Activated naive CD8-positive, alpha-beta T cell treated with anti-CD3 and anti-CD28 coated beads, Interleukin-2, amount 50 U/mL, for 24 hours (primary cell): ENCODE data around the gene AAMP.

ENCODE experiments used
- ATAC-seq: fragments of 150-1000 bp; cut with Tn5 transposase; one replicate; pipeline ENCODE4 v1.10.0; 2021
- DNase-seq: peaks from one replicate; pipeline ENCODE4 v3.0.0; 2021
- H3K27ac Mint-ChIP-seq: one replicate; pipeline ENCODE4 v1.8.0; 2021; ENCODE audit warnings: mild to moderate bottlenecking, mixed read lengths
- H3K27me3 Mint-ChIP-seq: one replicate; pipeline ENCODE4 v1.8.0; 2021; ENCODE audit warnings: mixed read lengths
- H3K36me3 Mint-ChIP-seq: one replicate; pipeline ENCODE4 v1.8.0; 2021; ENCODE audit warnings: low read depth, mixed read lengths
- H3K4me1 Mint-ChIP-seq: one replicate; pipeline ENCODE4 v1.8.0; 2021; ENCODE audit warnings: mixed read lengths
- H3K4me3 Mint-ChIP-seq: one replicate; pipeline ENCODE4 v1.8.0; 2021; ENCODE audit warnings: mild to moderate bottlenecking, moderate library complexity, mixed read lengths
- H3K9me3 Mint-ChIP-seq: one replicate; pipeline ENCODE4 v1.8.0; 2021; ENCODE audit warnings: mixed read lengths

The AAMP gene

DNA sequence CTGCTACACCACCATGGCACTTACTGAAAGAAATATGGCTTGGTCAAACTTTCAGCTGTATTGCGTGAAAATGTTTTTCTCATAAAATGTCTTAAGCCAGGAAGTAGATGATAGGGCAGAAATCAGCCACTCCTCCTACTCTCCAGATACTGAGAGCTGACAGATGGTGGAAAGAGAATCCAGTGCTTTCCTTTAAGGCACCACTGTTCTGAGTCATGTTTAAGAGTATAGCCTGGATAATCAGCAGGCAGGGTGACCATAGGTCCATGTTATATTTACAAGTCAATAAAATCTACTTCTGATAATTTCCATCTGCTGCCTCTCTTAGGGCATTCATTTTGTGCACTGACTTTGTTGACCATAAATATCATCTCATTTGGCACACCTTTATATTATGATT is 31.1 kb downstream of the AAMP start:
- H3K9me3 Mint-ChIP-seq = no peaks in the 10 kb centered on the region
- ATAC-seq = no peak
- no peaks in the 10 kb centered on the region for H3K27me3 Mint-ChIP-seq
- no peak for DNase-seq
- no peak overlapping the region for H3K4me3 Mint-ChIP-seq
- peaks cover 31% of the 10 kb centered on the region for H3K4me1 Mint-ChIP-seq
- peak overlapping the region; percentile 60 for H3K27ac Mint-ChIP-seq
- H3K36me3 Mint-ChIP-seq = peaks cover 73% of the 10 kb centered on the region

- no peak for ATAC-seq
- Mint-ChIP-seq H3K4me3 (no peak overlapping the region), H3K9me3 (no peaks in the 10 kb centered on the region), H3K4me1 (peaks cover 19% of the 10 kb centered on the region), H3K27me3 (no peaks in the 10 kb centered on the region), H3K36me3 (peaks cover 76% of the 10 kb centered on the region), H3K27ac (no peak overlapping the region)
- no peak for DNase-seq
Measured at GRCh38 chr2:218236829-218237228, 33.1 kb downstream of the AAMP start.

DNA sequence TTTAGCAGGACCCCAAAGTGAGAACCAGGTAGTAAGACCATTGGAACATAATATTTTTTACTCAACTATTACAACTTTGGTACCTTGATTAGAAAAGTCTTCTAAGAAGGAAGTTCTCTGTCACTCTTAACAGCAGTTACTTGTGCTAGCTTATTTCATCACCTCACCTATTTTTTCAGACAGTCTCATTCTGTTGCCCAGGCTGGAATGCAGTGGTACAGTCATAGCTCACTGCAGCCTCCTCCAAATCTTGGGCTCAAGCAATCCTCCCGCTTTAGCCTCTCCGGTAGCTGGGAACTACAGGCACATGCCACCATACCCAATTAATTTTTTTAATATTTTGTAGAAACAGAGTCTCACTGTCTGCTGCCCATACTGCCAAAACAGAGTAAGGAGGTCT is 34.9 kb downstream of the AAMP start:
- H3K27me3 Mint-ChIP-seq = no peaks in the 10 kb centered on the region
- H3K27ac Mint-ChIP-seq = peak overlapping the region; percentile 74
- peaks cover 32% of the 10 kb centered on the region for H3K4me1 Mint-ChIP-seq
- H3K9me3 Mint-ChIP-seq = no peaks in the 10 kb centered on the region
- DNase-seq (no peak), ATAC-seq (no peak)
- H3K4me3 Mint-ChIP-seq = no peak overlapping the region
- peaks cover 78% of the 10 kb centered on the region for H3K36me3 Mint-ChIP-seq

DNA sequence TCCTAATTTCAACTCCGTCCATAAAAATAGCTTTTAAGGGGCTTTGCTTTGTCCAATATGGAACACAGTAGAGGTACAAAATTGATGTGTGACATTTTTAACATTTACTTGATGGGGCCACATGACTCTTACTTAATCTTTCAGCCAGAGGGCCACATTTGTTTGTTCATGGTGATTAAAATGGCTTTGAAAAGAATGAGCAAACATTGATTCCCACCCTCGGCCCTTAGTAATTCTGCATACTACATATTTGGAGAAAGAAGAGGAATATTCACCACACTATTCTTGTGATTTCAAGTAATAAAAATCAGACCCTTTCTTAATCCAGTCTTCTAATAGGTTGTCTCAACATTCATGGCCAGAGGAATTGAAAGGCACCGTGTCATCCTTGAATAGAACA is 35.4 kb downstream of the AAMP start:
- Mint-ChIP-seq H3K4me1 (peaks cover 37% of the 10 kb centered on the region), H3K4me3 (no peak overlapping the region), H3K27ac (peak overlapping the region; percentile 74), H3K27me3 (no peaks in the 10 kb centered on the region), H3K36me3 (peaks cover 79% of the 10 kb centered on the region), H3K9me3 (no peaks in the 10 kb centered on the region)
- no peak for DNase-seq
- ATAC-seq = no peak

DNA sequence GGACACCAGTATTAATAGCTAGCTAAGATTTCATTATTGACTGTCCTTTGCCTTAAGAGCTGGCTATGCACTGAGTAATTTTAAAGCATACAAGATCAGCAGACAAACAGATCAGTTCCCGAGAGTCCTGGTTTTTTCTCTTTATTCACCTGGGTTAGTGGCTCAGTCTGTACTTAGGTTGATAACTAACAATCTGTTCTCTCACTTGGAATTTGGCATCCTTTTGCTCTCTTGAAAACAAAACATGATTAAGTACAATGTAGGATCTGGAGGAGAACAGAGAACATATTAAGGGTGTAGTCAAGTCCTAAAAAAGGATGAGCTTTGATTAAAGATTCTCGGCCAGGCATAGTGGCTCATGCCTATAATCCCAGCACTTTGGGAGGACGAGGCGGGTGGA is 36.4 kb downstream of the AAMP start:
- Mint-ChIP-seq H3K4me1 (peaks cover 46% of the 10 kb centered on the region), H3K27me3 (no peaks in the 10 kb centered on the region), H3K9me3 (no peaks in the 10 kb centered on the region), H3K27ac (peak overlapping the region; percentile 65), H3K4me3 (no peak overlapping the region), H3K36me3 (peaks cover 78% of the 10 kb centered on the region)
- DNase-seq (no peak), ATAC-seq (no peak)

GRCh38 chr2:218230882-218231281 is 39.1 kb downstream of the AAMP start:
- Mint-ChIP-seq H3K27me3 (no peaks in the 10 kb centered on the region), H3K4me3 (peak overlapping the region; percentile 58), H3K4me1 (peaks cover 72% of the 10 kb centered on the region), H3K9me3 (no peaks in the 10 kb centered on the region), H3K27ac (peak overlapping the region; percentile 82), H3K36me3 (peaks cover 88% of the 10 kb centered on the region)
- DNase-seq (peak; percentile 30), ATAC-seq (peak; percentile 90)

DNA sequence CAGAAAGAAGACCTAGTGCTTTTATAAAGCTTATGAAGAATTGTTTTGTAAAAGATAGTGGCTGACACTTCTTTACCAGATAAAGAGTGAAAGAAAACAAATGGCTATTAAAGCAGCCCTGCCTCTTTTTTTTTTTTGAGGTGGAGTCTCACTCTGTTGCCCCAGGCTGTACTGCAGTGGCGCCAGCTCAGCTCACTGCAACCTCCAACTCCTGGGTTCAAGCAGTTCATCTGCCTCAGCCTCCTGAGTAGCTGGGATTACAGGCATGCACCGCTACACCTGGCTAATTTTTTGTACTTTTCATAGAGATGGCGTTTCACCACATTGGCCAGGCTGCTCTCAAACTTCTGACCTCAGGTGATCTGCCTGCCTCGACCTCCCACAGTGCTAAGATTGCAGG is 40.1 kb downstream of the AAMP start:
- peaks cover 89% of the 10 kb centered on the region for H3K36me3 Mint-ChIP-seq
- peak overlapping the region; percentile 82 for H3K27ac Mint-ChIP-seq
- peaks cover 80% of the 10 kb centered on the region for H3K4me1 Mint-ChIP-seq
- H3K9me3 Mint-ChIP-seq = no peaks in the 10 kb centered on the region
- DNase-seq (no peak), ATAC-seq (no peak)
- peak overlapping the region; percentile 58 for H3K4me3 Mint-ChIP-seq
- no peaks in the 10 kb centered on the region for H3K27me3 Mint-ChIP-seq

- peaks cover 83% of the 10 kb centered on the region for H3K4me1 Mint-ChIP-seq
- peak overlapping the region; percentile 93 for H3K27ac Mint-ChIP-seq
- peak; percentile 26 for DNase-seq
- H3K27me3 Mint-ChIP-seq = no peaks in the 10 kb centered on the region
- ATAC-seq = peak; percentile 81
- H3K4me3 Mint-ChIP-seq = peak overlapping the region; percentile 61
- H3K9me3 Mint-ChIP-seq = no peaks in the 10 kb centered on the region
- H3K36me3 Mint-ChIP-seq = peaks cover 90% of the 10 kb centered on the region
Measured at GRCh38 chr2:218229239-218229638, 40.7 kb downstream of the AAMP start.

DNA sequence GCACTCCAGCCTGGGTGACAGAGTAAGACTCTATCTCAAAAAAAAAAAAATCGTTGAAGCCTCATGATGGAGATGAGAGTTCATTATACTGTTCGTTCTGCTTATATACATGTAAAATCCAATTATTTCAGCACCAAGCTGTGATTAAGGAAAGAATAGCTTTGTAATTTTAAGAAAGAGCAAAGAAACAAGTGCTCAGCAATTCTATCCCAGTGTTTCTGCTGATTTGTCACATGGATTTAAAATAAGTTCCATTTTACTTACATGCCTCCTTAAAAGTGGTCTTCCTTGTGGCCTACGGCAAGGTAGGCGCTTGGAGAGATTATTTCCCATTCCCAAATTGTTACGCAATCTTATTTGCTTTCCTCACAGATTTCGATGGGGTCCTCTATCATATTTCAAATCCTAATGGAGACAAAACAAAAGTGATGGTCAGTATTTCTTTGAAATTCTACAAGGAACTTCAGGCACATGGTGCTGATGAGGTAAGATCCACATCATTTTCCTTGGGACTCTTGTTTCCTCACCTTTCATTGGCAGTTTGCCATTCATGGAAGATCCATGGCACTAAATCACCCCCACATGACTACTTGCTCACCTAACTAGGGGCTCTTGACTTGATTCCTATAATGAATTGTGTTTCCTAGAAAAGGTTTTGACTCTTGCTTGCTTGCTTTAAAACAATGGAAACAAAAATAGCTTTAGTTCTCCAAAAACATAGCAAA is 41.4 kb downstream of the AAMP start:
- ATAC-seq (no peak), DNase-seq (no peak)
- peak overlapping the region; percentile 61 for H3K4me3 Mint-ChIP-seq
- no peaks in the 10 kb centered on the region for H3K27me3 Mint-ChIP-seq
- peaks cover 90% of the 10 kb centered on the region for H3K36me3 Mint-ChIP-seq
- peak overlapping the region; percentile 93 for H3K27ac Mint-ChIP-seq
- H3K9me3 Mint-ChIP-seq = no peaks in the 10 kb centered on the region
- H3K4me1 Mint-ChIP-seq = peaks cover 84% of the 10 kb centered on the region

DNA sequence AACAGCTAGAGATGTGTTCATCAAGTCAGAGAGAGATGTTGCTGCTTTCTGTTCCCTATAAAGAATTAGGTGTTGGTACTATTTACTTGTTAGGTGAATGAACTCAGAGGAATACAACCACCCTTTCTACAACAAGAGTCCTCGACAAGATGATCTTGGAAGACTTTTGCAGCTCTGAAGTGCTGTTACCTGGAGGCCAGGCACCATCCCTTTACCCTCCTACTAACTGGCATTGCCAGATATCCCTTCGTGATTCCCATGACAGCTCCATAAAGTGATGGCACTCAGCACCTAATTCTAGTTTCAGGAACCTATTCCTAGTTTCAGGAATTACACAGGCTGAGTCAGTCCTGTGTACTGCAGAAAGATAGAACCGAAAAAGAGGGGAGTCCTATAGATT is 43.0 kb downstream of the AAMP start:
- ATAC-seq (no peak), DNase-seq (no peak)
- Mint-ChIP-seq H3K27me3 (no peaks in the 10 kb centered on the region), H3K27ac (peak overlapping the region; percentile 93), H3K9me3 (no peaks in the 10 kb centered on the region), H3K36me3 (peaks cover 91% of the 10 kb centered on the region), H3K4me1 (peaks cover 96% of the 10 kb centered on the region), H3K4me3 (peak overlapping the region; percentile 21)

DNA sequence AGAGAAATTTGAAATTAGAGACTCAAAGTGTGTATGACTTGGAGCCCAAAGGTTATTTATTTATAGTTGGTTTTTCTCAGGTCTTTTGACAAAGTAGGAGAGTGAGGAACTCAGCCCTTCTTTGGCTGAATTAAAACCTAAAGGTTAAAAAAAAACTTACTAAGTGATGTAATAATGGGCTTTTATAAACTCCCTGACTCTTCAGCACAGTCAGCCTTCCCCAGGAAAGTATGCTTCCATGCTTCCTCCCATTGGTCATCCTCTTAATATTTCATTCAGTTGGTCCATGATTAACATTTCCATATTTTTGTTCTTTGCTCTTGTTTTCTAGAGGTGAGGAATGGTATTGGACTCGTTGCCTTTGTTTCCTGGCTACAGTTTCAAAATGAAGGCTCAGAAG is 45.8 kb downstream of the AAMP start:
- no peaks in the 10 kb centered on the region for H3K27me3 Mint-ChIP-seq
- H3K27ac Mint-ChIP-seq = peak overlapping the region; percentile 93
- ATAC-seq (no peak), DNase-seq (no peak)
- peaks cover 94% of the 10 kb centered on the region for H3K36me3 Mint-ChIP-seq
- peak overlapping the region; percentile 90 for H3K4me3 Mint-ChIP-seq
- H3K9me3 Mint-ChIP-seq = no peaks in the 10 kb centered on the region
- H3K4me1 Mint-ChIP-seq = peaks cover 98% of the 10 kb centered on the region

DNA sequence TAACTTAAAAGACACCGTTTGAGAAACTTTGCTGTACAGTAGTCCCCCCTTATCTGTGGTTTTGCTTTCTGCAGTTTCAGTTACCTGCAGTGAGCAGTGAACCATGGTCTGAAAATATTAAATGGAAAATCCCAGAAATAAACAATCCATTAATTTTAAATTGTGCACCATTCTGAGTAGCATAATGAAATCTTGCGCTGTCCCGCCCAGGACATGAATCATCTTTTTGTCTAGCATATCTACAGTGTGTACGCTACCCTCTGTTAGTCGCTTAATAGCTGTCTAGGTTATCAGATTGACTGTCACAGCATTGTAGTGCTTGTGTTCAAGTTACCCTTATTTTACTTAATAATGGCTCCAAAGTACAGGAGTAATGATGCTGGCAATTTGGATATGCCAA is 46.9 kb downstream of the AAMP start:
- peak overlapping the region; percentile 90 for H3K4me3 Mint-ChIP-seq
- peaks cover 94% of the 10 kb centered on the region for H3K36me3 Mint-ChIP-seq
- ATAC-seq (peak; percentile 72), DNase-seq (no peak)
- peaks cover 90% of the 10 kb centered on the region for H3K4me1 Mint-ChIP-seq
- H3K9me3 Mint-ChIP-seq = no peaks in the 10 kb centered on the region
- H3K27ac Mint-ChIP-seq = peak overlapping the region; percentile 93
- no peaks in the 10 kb centered on the region for H3K27me3 Mint-ChIP-seq

DNA sequence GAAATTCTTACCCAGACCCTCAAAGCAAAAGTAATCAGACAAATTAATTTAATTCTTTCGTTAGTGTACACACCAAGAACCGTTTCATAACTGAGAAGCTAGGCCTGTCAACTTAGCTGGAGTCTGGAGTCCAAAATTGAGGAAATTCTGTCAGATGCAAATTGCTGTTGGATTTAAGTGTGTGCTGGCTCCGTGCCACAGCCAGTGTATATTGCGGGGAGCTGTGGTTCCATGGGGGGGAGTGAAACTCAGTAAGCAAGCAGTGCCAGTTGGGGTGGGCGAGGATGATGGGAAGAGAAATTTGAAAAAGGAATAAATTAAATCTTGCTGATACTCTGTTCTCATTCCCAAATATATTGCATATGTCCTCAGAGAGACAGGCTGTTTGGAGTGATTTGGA is 48.9 kb downstream of the AAMP start:
- Mint-ChIP-seq H3K27me3 (peaks cover 2% of the 10 kb centered on the region), H3K4me1 (peaks cover 80% of the 10 kb centered on the region), H3K4me3 (peak overlapping the region; percentile 90), H3K27ac (peak overlapping the region; percentile 93), H3K36me3 (peaks cover 80% of the 10 kb centered on the region), H3K9me3 (no peaks in the 10 kb centered on the region)
- ATAC-seq (no peak), DNase-seq (no peak)

- peaks cover 2% of the 10 kb centered on the region for H3K27me3 Mint-ChIP-seq
- DNase-seq (no peak), ATAC-seq (no peak)
- H3K4me1 Mint-ChIP-seq = peaks cover 71% of the 10 kb centered on the region
- peak overlapping the region; percentile 90 for H3K4me3 Mint-ChIP-seq
- H3K9me3 Mint-ChIP-seq = no peaks in the 10 kb centered on the region
- H3K27ac Mint-ChIP-seq = peak overlapping the region; percentile 93
- peaks cover 70% of the 10 kb centered on the region for H3K36me3 Mint-ChIP-seq
Measured at GRCh38 chr2:218219934-218220333, 50.0 kb downstream of the AAMP start.

DNA sequence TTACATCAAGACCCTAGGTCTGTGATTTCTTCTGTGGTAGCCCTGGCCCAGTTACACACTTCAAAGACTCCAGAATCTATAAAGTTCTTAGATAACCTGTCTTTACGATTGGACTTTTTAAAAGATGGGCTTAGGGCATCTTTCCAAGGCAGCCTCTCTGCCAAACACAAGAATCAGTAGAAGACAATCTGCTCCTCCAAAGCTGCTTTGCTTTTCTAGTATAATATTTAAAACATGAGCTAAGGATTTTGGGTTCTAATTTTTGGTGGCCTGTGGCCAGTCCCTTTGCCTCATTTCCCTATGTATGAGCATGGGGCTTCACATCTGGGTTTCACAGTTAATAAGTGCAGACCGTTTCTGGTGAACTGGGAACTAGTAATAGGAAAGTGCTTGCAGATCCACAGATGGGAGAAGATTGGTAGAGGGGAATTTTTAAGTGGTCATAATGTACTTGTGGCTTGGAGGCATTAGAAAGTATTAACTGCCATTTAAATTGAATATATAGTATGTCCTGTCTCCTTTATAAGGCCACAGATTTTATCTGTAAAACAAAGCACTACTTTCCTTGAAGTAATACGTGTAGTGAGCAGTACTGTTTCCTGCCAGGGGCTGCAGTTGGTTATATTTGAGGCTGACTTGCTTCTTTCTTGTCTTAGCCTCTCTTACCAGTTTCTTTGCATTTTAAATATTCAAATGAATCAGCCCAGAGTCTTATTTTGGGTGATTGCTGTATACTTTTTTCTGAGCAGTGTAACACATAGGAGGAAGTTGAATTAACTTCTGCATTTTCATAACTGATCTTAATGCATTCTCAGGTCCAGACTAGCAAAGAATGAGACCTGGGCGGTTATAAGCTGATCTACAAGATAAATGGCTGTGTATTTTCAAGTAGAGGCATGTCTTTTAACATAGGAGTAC is 51.4 kb downstream of the AAMP start:
- no peaks in the 10 kb centered on the region for H3K9me3 Mint-ChIP-seq
- peaks cover 57% of the 10 kb centered on the region for H3K4me1 Mint-ChIP-seq
- peaks cover 2% of the 10 kb centered on the region for H3K27me3 Mint-ChIP-seq
- ATAC-seq (peak; percentile 29), DNase-seq (no peak)
- H3K27ac Mint-ChIP-seq = peak overlapping the region; percentile 93
- peak overlapping the region; percentile 90 for H3K4me3 Mint-ChIP-seq
- H3K36me3 Mint-ChIP-seq = peaks cover 56% of the 10 kb centered on the region
